ENCODE data around the gene ATP1B3.

Gene ATP1B3

DNA sequence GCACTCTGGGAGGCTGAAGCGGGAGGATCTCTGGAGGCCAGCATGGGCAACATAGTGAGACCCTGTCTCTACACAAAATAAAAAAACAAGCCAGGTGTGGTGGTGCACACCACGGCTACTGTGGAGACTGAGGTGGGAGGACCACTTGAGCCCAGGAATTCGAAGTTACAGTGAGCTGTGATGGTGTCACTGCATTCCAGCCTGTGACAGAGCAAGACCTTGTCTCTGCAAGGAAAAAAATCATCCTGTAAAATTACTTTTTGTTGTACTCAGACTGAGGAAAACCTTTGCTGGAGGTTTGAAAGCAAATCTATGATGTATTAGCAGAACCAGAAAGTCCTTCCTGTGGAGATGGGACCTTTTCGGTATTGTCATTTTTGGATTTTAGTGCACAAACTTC lies 63.3 kb downstream of the ATP1B3 start:
- no peak overlapping the region for H3K9ac ChIP-seq (ENCODE audit: low read length in 5 of 5)
- H3K4me3 ChIP-seq (ENCODE audit: low read depth in 1 of 5, low read length in 5 of 5), result no peak overlapping the region
- H3K9me3 ChIP-seq (ENCODE audit: control insufficient read depth in 5 of 5, low read length in 5 of 5), result no peaks in the 10 kb centered on the region
- H3K27me3 ChIP-seq (ENCODE audit: control insufficient read depth in 5 of 5, insufficient read depth in 4 of 5, low read length in 5 of 5), result no peaks in the 10 kb centered on the region
- no peaks in the 10 kb centered on the region for H3K36me3 ChIP-seq (ENCODE audit: control insufficient read depth in 5 of 5, insufficient read depth in 5 of 5, low read length in 5 of 5)
- no peak overlapping the region for H3K27ac ChIP-seq (ENCODE audit: low read depth, low read length)
- H3K4me1 ChIP-seq (ENCODE audit: control insufficient read depth in 5 of 5, insufficient read depth in 5 of 5, low read length in 5 of 5), result peaks cover 0 to 8% (median 0%) of the 10 kb centered on the region in 5 donors

DNA sequence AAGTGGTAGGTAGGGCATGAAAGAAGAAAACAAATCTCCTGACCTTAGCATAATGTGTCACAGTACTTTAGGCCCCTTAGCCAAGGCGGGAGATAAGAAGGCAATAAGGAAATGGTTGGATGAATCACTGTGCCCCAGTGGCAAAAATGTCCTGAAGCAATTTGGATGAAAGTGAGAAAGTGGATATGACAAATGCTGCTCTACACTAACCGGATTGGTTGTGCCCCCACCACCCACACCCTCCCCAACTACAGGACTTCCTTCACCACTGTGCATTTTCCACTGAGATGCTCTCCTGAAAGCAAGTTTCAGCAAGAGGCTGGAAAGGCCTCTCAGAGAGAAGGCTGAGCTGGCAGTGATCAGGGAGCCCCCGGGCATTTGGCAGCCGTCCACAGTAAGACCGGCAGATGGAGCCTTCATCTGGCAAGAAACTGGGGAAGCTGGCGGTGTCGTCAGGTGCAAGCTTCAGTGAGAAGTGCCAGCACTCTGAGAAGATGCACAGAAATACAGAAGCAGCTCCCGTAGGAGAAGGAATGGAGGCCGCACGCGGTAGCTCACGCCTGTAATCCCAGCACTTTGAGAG lies 63.8 kb downstream of the ATP1B3 start:
- no peak overlapping the region for H3K27ac ChIP-seq (ENCODE audit: low read depth, low read length)
- no peaks in the 10 kb centered on the region for H3K27me3 ChIP-seq (ENCODE audit: control insufficient read depth in 5 of 5, insufficient read depth in 4 of 5, low read length in 5 of 5)
- no peaks in the 10 kb centered on the region for H3K9me3 ChIP-seq (ENCODE audit: control insufficient read depth in 5 of 5, low read length in 5 of 5)
- no peaks in the 10 kb centered on the region for H3K36me3 ChIP-seq (ENCODE audit: control insufficient read depth in 5 of 5, insufficient read depth in 5 of 5, low read length in 5 of 5)
- H3K4me1 ChIP-seq (ENCODE audit: control insufficient read depth in 5 of 5, insufficient read depth in 5 of 5, low read length in 5 of 5), result peaks cover 0 to 8% (median 0%) of the 10 kb centered on the region in 5 donors
- H3K9ac ChIP-seq (ENCODE audit: low read length in 5 of 5), result no peak overlapping the region
- no peak overlapping the region for H3K4me3 ChIP-seq (ENCODE audit: low read depth in 1 of 5, low read length in 5 of 5)

- Histone ChIP-seq H3K36me3 (ENCODE audit: control insufficient read depth in 5 of 5, insufficient read depth in 5 of 5, low read length in 5 of 5) (no peaks in the 10 kb centered on the region), H3K27ac (ENCODE audit: low read depth, low read length) (no peak overlapping the region), H3K4me1 (ENCODE audit: control insufficient read depth in 5 of 5, insufficient read depth in 5 of 5, low read length in 5 of 5) (peaks cover 0 to 8% (median 0%) of the 10 kb centered on the region in 5 donors), H3K27me3 (ENCODE audit: control insufficient read depth in 5 of 5, insufficient read depth in 4 of 5, low read length in 5 of 5) (no peaks in the 10 kb centered on the region), H3K4me3 (ENCODE audit: low read depth in 1 of 5, low read length in 5 of 5) (no peak overlapping the region), H3K9me3 (ENCODE audit: control insufficient read depth in 5 of 5, low read length in 5 of 5) (no peaks in the 10 kb centered on the region), H3K9ac (ENCODE audit: low read length in 5 of 5) (no peak overlapping the region)
Observed at GRCh38 chr3:141941093-141941492, 64.7 kb downstream of the ATP1B3 start.

- Histone ChIP-seq H3K4me3 (ENCODE audit: low read depth in 1 of 5, low read length in 5 of 5) (no peak overlapping the region), H3K27ac (ENCODE audit: low read depth, low read length) (no peak overlapping the region), H3K4me1 (ENCODE audit: control insufficient read depth in 5 of 5, insufficient read depth in 5 of 5, low read length in 5 of 5) (peaks cover 0 to 8% (median 0%) of the 10 kb centered on the region in 5 donors), H3K36me3 (ENCODE audit: control insufficient read depth in 5 of 5, insufficient read depth in 5 of 5, low read length in 5 of 5) (no peaks in the 10 kb centered on the region), H3K27me3 (ENCODE audit: control insufficient read depth in 5 of 5, insufficient read depth in 4 of 5, low read length in 5 of 5) (no peaks in the 10 kb centered on the region), H3K9me3 (ENCODE audit: control insufficient read depth in 5 of 5, low read length in 5 of 5) (no peaks in the 10 kb centered on the region), H3K9ac (ENCODE audit: low read length in 5 of 5) (no peak overlapping the region)
Observed at GRCh38 chr3:141942006-141942405, 65.6 kb downstream of the ATP1B3 start.

GRCh38 chr3:141945726-141946485 lies 69.5 kb downstream of the ATP1B3 start:
- no peak overlapping the region for H3K4me3 ChIP-seq (ENCODE audit: low read depth in 1 of 5, low read length in 5 of 5)
- peaks cover 0 to 5% (median 0%) of the 10 kb centered on the region in 5 donors for H3K36me3 ChIP-seq (ENCODE audit: control insufficient read depth in 5 of 5, insufficient read depth in 5 of 5, low read length in 5 of 5)
- H3K27me3 ChIP-seq (ENCODE audit: control insufficient read depth in 5 of 5, insufficient read depth in 4 of 5, low read length in 5 of 5), result no peaks in the 10 kb centered on the region
- no peak overlapping the region for H3K27ac ChIP-seq (ENCODE audit: low read depth, low read length)
- H3K9me3 ChIP-seq (ENCODE audit: control insufficient read depth in 5 of 5, low read length in 5 of 5), result no peaks in the 10 kb centered on the region
- no peak overlapping the region for H3K9ac ChIP-seq (ENCODE audit: low read length in 5 of 5)
- H3K4me1 ChIP-seq (ENCODE audit: control insufficient read depth in 5 of 5, insufficient read depth in 5 of 5, low read length in 5 of 5), result peaks cover 0 to 6% (median 2%) of the 10 kb centered on the region in 5 donors

DNA sequence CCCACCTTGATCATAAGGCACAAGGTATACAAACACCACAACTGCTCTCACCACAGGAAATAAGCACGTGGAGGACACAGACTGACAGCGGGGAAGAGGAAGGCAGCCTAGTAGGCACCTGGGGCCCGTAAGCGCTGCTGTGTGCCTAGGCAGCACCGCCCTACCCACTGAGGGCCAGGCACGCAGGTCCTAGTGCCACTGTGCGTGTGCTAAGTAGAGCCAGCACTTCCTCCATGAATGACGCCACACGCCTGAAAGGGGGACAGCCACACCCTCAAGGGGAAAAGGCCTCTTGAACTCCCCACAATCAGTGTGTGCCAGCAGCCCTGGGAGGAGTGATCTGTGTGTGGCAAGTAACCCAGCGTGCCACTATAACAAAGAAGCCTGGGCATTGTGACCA lies 73.0 kb downstream of the ATP1B3 start:
- Histone ChIP-seq H3K4me3 (ENCODE audit: low read depth in 1 of 5, low read length in 5 of 5) (no peak overlapping the region), H3K27me3 (ENCODE audit: control insufficient read depth in 5 of 5, insufficient read depth in 4 of 5, low read length in 5 of 5) (no peaks in the 10 kb centered on the region), H3K9ac (ENCODE audit: low read length in 5 of 5) (no peak overlapping the region), H3K36me3 (ENCODE audit: control insufficient read depth in 5 of 5, insufficient read depth in 5 of 5, low read length in 5 of 5) (peaks cover 4 to 22% (median 11%) of the 10 kb centered on the region in 5 donors), H3K4me1 (ENCODE audit: control insufficient read depth in 5 of 5, insufficient read depth in 5 of 5, low read length in 5 of 5) (peaks cover 0 to 3% (median 0%) of the 10 kb centered on the region in 5 donors), H3K9me3 (ENCODE audit: control insufficient read depth in 5 of 5, low read length in 5 of 5) (no peaks in the 10 kb centered on the region), H3K27ac (ENCODE audit: low read depth, low read length) (no peak overlapping the region)

DNA sequence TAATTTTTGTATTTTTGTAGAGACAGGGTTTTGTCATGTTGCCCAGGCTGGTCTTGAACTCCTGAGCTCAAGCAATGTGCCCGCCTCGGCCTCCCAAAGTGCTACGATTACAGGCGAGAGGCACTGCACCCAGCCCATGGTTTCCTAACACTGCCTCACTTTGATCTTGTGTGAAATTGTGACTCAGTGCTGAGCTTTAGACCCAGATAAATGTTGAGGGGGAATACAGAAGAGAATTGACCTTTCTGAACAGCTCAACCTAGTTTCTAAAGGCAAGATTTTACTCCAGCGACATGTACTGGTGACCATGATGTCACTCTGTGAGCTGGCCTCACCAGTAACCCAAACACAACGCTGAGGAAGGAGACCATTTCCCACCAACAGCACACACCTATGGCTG lies 73.5 kb downstream of the ATP1B3 start:
- H3K9me3 ChIP-seq (ENCODE audit: control insufficient read depth in 5 of 5, low read length in 5 of 5), result no peaks in the 10 kb centered on the region
- H3K4me3 ChIP-seq (ENCODE audit: low read depth in 1 of 5, low read length in 5 of 5), result no peak overlapping the region
- H3K9ac ChIP-seq (ENCODE audit: low read length in 5 of 5), result no peak overlapping the region
- H3K36me3 ChIP-seq (ENCODE audit: control insufficient read depth in 5 of 5, insufficient read depth in 5 of 5, low read length in 5 of 5), result peaks cover 4 to 22% (median 11%) of the 10 kb centered on the region in 5 donors
- H3K4me1 ChIP-seq (ENCODE audit: control insufficient read depth in 5 of 5, insufficient read depth in 5 of 5, low read length in 5 of 5), result peaks cover 0 to 3% (median 0%) of the 10 kb centered on the region in 5 donors
- no peaks in the 10 kb centered on the region for H3K27me3 ChIP-seq (ENCODE audit: control insufficient read depth in 5 of 5, insufficient read depth in 4 of 5, low read length in 5 of 5)
- no peak overlapping the region for H3K27ac ChIP-seq (ENCODE audit: low read depth, low read length)

DNA sequence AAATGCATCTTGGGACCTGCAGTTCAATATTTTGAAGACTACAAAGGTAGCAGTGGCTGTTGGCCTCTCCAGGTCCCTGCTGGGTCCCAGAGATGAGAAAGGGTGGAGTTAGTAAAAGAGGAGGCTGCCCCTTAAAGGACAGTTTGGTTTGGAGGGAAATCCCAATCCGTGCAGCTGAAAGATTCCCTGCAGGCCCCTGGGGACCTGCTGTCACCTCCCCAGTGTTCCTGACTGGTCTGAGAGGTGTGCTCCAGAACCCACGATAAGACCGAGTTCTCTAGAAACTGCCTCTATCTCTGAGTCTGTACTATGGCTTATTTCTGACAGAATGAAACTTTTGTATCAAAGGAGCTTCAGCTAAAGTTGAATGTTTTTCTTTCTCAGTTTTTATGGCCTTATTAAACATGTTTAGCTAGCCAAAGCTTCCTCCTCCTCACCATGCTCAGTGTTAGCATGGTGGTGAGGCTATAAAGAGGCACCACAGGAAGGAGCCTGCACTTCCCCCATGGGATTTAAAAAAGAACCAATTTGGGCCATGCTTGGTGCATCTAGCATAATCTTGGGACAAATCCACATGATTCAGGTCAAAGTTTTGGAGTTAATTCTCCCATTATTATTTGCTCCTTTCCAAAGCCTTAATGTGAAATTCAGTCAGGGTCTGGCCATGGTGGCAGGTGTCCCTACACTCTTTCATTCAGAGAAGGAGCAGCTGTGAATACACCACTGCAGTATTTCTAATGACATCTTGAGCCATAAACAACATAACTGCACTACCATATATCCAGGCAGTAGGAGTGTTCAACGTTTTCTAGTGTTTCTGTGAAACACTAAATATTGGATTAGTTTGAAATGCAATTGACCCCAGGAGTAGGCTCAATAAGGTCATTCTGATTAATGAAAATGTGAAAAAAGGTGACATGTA lies 74.4 kb downstream of the ATP1B3 start:
- no peak overlapping the region for H3K9ac ChIP-seq (ENCODE audit: low read length in 5 of 5)
- H3K36me3 ChIP-seq (ENCODE audit: control insufficient read depth in 5 of 5, insufficient read depth in 5 of 5, low read length in 5 of 5), result peaks cover 4 to 22% (median 11%) of the 10 kb centered on the region in 5 donors
- H3K4me3 ChIP-seq (ENCODE audit: low read depth in 1 of 5, low read length in 5 of 5), result no peak overlapping the region
- no peaks in the 10 kb centered on the region for H3K27me3 ChIP-seq (ENCODE audit: control insufficient read depth in 5 of 5, insufficient read depth in 4 of 5, low read length in 5 of 5)
- H3K9me3 ChIP-seq (ENCODE audit: control insufficient read depth in 5 of 5, low read length in 5 of 5), result no peaks in the 10 kb centered on the region
- no peak overlapping the region for H3K27ac ChIP-seq (ENCODE audit: low read depth, low read length)
- peaks cover 0 to 3% (median 0%) of the 10 kb centered on the region in 5 donors for H3K4me1 ChIP-seq (ENCODE audit: control insufficient read depth in 5 of 5, insufficient read depth in 5 of 5, low read length in 5 of 5)

GRCh38 chr3:141952611-141953010 lies 76.2 kb downstream of the ATP1B3 start:
- no peak overlapping the region for H3K27ac ChIP-seq (ENCODE audit: low read depth, low read length)
- H3K9me3 ChIP-seq (ENCODE audit: control insufficient read depth in 5 of 5, low read length in 5 of 5), result no peaks in the 10 kb centered on the region
- peaks cover 6 to 27% (median 13%) of the 10 kb centered on the region in 5 donors for H3K36me3 ChIP-seq (ENCODE audit: control insufficient read depth in 5 of 5, insufficient read depth in 5 of 5, low read length in 5 of 5)
- H3K4me3 ChIP-seq (ENCODE audit: low read depth in 1 of 5, low read length in 5 of 5), result no peak overlapping the region
- no peaks in the 10 kb centered on the region for H3K27me3 ChIP-seq (ENCODE audit: control insufficient read depth in 5 of 5, insufficient read depth in 4 of 5, low read length in 5 of 5)
- H3K9ac ChIP-seq (ENCODE audit: low read length in 5 of 5), result no peak overlapping the region
- H3K4me1 ChIP-seq (ENCODE audit: control insufficient read depth in 5 of 5, insufficient read depth in 5 of 5, low read length in 5 of 5), result peaks cover 0 to 3% (median 0%) of the 10 kb centered on the region in 5 donors
